Gastrocnemius medialis (tissue), 4 donors: ENCODE data around the gene CLEC18B. TPM values are rescaled to one million over a fixed set of nuclear protein-coding genes. Genes with fewer than 3 reads are reported as not detected.
"Not testable (repeated sequence)": the region's sequence is repeated elsewhere in the genome, so short reads cannot be mapped to it uniquely, and the experiment has no call there.

Experiments used
- ATAC-seq, 2 donors: fragments of 150-250 bp; one replicate each; pipeline ENCODE4 v1.9.1; 2016
- DNase-seq, 2 donors: peaks; one replicate each; pipeline ENCODE4 v3.0.0-alpha.2; 2019
- H3K27ac ChIP-seq, 4 donors: fragments of 200-600 bp; sonication (generic); 1 replicate in 1 of 4; 2 replicates in 3 of 4; pipeline ENCODE4 v1.5.1; 2016 to 2018; ENCODE audit warnings: mild to moderate bottlenecking in 2 of 4, moderate library complexity in 1 of 4
- H3K27me3 ChIP-seq, 3 donors: fragments of 200-600 bp; sonication (generic) in 2 of 3; 1 replicate in 1 of 3; 2 replicates in 2 of 3; pipeline versions ENCODE4 v1.5.1 to v1.6.0; 2016 to 2019; ENCODE audit warnings: mild to moderate bottlenecking in 1 of 3, moderate library complexity in 1 of 3
- H3K36me3 ChIP-seq, 2 donors: fragments of 200-600 bp; sonication (generic) in 1 of 2; one replicate each; pipeline ENCODE4 v1.5.1; 2017 to 2018
- H3K4me1 ChIP-seq, 2 donors: fragments of 200-600 bp; sonication (generic) in 1 of 2; one replicate each; pipeline ENCODE4 v1.5.1; 2016 to 2017; ENCODE audit warnings: mild to moderate bottlenecking in 2 of 2
- H3K4me3 ChIP-seq, 4 donors: fragments of 200-600 bp; sonication (generic) in 3 of 4; 1 replicate in 1 of 4; 2 replicates in 3 of 4; pipeline ENCODE4 v1.5.1; 2016 to 2019; ENCODE audit warnings: mild to moderate bottlenecking in 2 of 4
- H3K9me3 ChIP-seq, 3 donors: fragments of 200-600 bp; sonication (generic) in 2 of 3; 1 replicate in 1 of 3; 2 replicates in 2 of 3; pipeline ENCODE4 v1.5.1; 2016 to 2019
- POLR2A ChIP-seq, 2 donors: fragments of 450-650 bp; IDR thresholded peaks; one replicate each; pipeline ENCODE4 v1.6.1; 2017; ENCODE audit warnings: antibody characterized with exemption in 2 of 2, mild to moderate bottlenecking in 2 of 2, moderate library complexity in 2 of 2
- in situ Hi-C, 4 donors: fragments of 200-750 bp; cut with MboI; loops; one replicate each; pipeline versions ENCODE4 v1.15.0 to v1.8.0; 2017; ENCODE audit warnings: low sequenced_read_pairs in 4 of 4
- intact Hi-C: fragments of 100-400 bp; cut with DNase I; formaldehyde crosslinking; loops from one replicate; pipeline ENCODE4 v1.15.1; 2023; ENCODE audit warnings: low total_unique reads
- total RNA-seq, 4 donors: library from RNA; depleted of rRNA; stranded (reverse); fragments of >200 nt; gene quantifications; one replicate each; pipeline versions ENCODE4 v1.1.0 to v1.2.3, GENCODE V29; 2016
- TF ChIP-seq, protein P1 (sequence below), 5 experiments: fragments of 450-650 bp in 3 of 5; fragments of 200-600 bp in 2 of 5; sonication (generic) in 2 of 5; IDR thresholded peaks in 4 of 5; conservative IDR thresholded peaks in 1 of 5; 1 replicate in 4 of 5; 2 replicates in 1 of 5; pipeline ENCODE4 v1.5.1; 2016 to 2019; ENCODE audit warnings: antibody characterized with exemption in 5 of 5, mild to moderate bottlenecking in 3 of 5, moderate library complexity in 3 of 5

The CLEC18B gene
- total RNA-seq, 4 donors from 2014 or later, result 1.1 to 2.7 TPM; not detected in 2

DNA sequence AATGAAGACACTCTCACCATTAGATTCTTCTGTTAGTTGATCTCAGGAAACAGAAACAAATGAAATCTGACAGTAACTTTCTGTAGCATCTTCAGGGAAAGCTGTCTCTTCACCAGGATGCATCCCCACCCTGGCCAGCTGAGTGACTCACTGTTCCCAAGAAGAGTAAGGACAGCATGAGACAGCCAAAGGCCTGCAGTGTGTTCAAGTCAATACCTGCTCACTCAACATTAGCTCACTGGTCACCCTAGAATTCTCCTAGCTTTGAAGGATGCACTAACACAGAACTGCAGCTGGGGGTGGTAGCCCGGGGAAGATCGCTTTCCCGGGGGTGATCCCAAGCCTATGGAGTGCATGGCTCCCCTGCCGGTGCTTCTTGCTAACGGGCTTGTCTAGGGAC is 28.2 kb upstream of the CLEC18B start:
- intact Hi-C loops (no loop called here), in situ Hi-C loops (no loop called here)
- Histone ChIP-seq H3K9me3 (no peaks in the 10 kb centered on the region), H3K36me3 (peaks cover 0 to 34% of the 10 kb centered on the region in 2 donors), H3K27me3 (no peaks in the 10 kb centered on the region), H3K27ac (peak overlapping the region; percentile 61 to 82 (median 72)), H3K4me1 (peaks cover 15 to 21% of the 10 kb centered on the region in 2 donors), H3K4me3 (no peak overlapping the region)
- DNase-seq, result peak in 1 of 2 donors; percentile 27
- peak; percentile 32 to 56 for ATAC-seq
- TF ChIP-seq, protein P1, sequence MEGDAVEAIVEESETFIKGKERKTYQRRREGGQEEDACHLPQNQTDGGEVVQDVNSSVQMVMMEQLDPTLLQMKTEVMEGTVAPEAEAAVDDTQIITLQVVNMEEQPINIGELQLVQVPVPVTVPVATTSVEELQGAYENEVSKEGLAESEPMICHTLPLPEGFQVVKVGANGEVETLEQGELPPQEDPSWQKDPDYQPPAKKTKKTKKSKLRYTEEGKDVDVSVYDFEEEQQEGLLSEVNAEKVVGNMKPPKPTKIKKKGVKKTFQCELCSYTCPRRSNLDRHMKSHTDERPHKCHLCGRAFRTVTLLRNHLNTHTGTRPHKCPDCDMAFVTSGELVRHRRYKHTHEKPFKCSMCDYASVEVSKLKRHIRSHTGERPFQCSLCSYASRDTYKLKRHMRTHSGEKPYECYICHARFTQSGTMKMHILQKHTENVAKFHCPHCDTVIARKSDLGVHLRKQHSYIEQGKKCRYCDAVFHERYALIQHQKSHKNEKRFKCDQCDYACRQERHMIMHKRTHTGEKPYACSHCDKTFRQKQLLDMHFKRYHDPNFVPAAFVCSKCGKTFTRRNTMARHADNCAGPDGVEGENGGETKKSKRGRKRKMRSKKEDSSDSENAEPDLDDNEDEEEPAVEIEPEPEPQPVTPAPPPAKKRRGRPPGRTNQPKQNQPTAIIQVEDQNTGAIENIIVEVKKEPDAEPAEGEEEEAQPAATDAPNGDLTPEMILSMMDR (IDR thresholded peaks at IDR 0.05 in 4 of 5, conservative IDR thresholded peaks at IDR 0.05 in 1 of 5), result no peak
- TF ChIP-seq POLR2A (IDR thresholded peaks at IDR 0.05), result no peak

GRCh38 chr16:74448990-74449389 is 27.7 kb upstream of the CLEC18B start:
- H3K36me3 ChIP-seq, result peaks cover 0 to 34% of the 10 kb centered on the region in 2 donors
- TF ChIP-seq, protein P1 (IDR thresholded peaks at IDR 0.05 in 4 of 5, conservative IDR thresholded peaks at IDR 0.05 in 1 of 5), result no peak
- TF ChIP-seq POLR2A (IDR thresholded peaks at IDR 0.05), result no peak
- peaks cover 15 to 21% of the 10 kb centered on the region in 2 donors for H3K4me1 ChIP-seq
- intact Hi-C loops, result no loop called here
- DNase-seq (peak; percentile 38 to 63), ATAC-seq (peak; percentile 86)
- H3K9me3 ChIP-seq, result no peaks in the 10 kb centered on the region
- no peaks in the 10 kb centered on the region for H3K27me3 ChIP-seq
- H3K27ac ChIP-seq, result peak overlapping the region; percentile 61 to 82 (median 72)
- no peak overlapping the region for H3K4me3 ChIP-seq
- in situ Hi-C loops, result no loop called here

DNA sequence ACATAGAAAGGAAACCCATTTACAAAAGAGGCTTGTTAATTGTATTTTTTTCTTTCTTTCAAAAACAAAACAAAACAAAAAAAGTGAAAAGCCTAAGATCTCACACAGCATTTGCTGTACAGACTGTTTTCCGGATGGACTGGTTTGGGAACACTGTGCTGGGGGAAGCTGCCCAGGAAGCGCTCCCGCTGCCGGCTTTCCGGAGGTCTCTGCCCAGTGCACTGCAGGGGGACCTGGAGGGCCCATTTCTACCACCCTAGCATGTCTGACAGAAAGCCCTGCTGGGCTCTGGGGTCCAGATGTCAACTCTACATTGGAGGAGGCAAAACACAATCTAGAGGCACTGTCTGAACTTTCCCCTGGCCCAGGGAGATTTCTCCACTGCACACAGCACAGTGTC is 26.3 kb upstream of the CLEC18B start:
- Histone ChIP-seq H3K27ac (peak overlapping the region in 2 of 4 donors; percentile 67 to 82), H3K4me1 (peaks cover 15 to 21% of the 10 kb centered on the region in 2 donors), H3K36me3 (peaks cover 0 to 27% of the 10 kb centered on the region in 2 donors), H3K27me3 (no peaks in the 10 kb centered on the region), H3K4me3 (no peak overlapping the region), H3K9me3 (no peaks in the 10 kb centered on the region)
- intact Hi-C loops (no loop called here), in situ Hi-C loops (no loop called here)
- TF ChIP-seq, protein P1 (IDR thresholded peaks at IDR 0.05 in 4 of 5, conservative IDR thresholded peaks at IDR 0.05 in 1 of 5), result no peak
- no peak for TF ChIP-seq POLR2A (IDR thresholded peaks at IDR 0.05)
- ATAC-seq, result no peak
- no peak for DNase-seq

GRCh38 chr16:74446866-74447265 is 25.6 kb upstream of the CLEC18B start:
- DNase-seq, result no peak
- H3K4me1 ChIP-seq, result peaks cover 15 to 21% of the 10 kb centered on the region in 2 donors
- peak overlapping the region in 3 of 4 donors; percentile 4 to 45 (median 25) for H3K27ac ChIP-seq
- ATAC-seq, result no peak
- TF ChIP-seq, protein P1 (IDR thresholded peaks at IDR 0.05 in 4 of 5, conservative IDR thresholded peaks at IDR 0.05 in 1 of 5), result no peak
- TF ChIP-seq POLR2A (IDR thresholded peaks at IDR 0.05), result no peak
- H3K36me3 ChIP-seq, result peaks cover 0 to 20% of the 10 kb centered on the region in 2 donors
- in situ Hi-C loops (no loop called here), intact Hi-C loops (no loop called here)
- no peak overlapping the region for H3K4me3 ChIP-seq
- no peaks in the 10 kb centered on the region for H3K27me3 ChIP-seq
- H3K9me3 ChIP-seq, result no peaks in the 10 kb centered on the region

DNA sequence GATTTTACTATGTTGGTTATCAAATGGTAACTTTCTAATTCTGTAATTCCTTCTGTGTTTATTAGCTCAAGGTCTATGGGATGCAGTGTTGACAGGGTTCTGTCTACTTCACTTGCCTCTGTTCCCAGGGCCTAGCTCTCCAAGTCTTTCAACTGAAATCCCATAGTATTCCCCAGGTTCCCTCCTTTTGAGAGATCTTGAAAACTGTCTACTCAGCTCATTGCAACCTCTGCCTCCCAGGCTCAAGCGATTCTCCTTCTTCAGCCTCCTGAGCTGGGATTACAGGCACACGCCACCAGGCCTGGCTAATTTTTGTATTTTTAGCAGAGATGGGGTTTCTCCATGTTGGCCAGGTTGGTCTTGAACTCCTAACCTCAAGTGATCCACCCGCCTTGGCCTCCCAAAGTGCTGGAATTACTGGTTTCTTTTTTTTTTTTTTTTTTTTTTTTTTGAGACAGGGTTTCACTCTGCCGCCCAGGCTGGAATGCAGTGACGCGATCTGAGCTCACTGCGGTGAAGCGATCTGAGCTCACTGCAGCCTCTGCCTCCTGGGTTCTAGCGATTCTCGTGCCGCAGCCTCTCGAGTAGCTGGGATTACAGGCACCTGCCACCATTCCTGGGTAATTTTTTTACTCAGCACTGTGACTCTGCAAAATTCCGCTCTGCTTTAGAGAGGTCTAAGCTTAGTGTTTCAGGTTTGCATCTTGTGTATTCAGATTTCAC is 22.5 kb upstream of the CLEC18B start:
- DNase-seq, H3K4me1 ChIP-seq, H3K27me3 ChIP-seq, in situ Hi-C loops, H3K27ac ChIP-seq, ATAC-seq, intact Hi-C loops, H3K9me3 ChIP-seq, H3K4me3 ChIP-seq, H3K36me3 ChIP-seq: not testable (repeated sequence)
